ENCODE data around the gene GBA3. TPM values are rescaled to one million over a fixed set of nuclear protein-coding genes. Genes with fewer than 3 reads are reported as not detected.

GBA3 gene
- total and polyA plus RNA-seq, 2 of the 8 experiments (the other 6 are each of a cell fraction or from before 2014, with no cell fraction given): not detected

GRCh38 chr4:22803512-22803911 lies 110.8 kb downstream of the GBA3 start (continued):
- TF ChIP-seq, protein P1, sequence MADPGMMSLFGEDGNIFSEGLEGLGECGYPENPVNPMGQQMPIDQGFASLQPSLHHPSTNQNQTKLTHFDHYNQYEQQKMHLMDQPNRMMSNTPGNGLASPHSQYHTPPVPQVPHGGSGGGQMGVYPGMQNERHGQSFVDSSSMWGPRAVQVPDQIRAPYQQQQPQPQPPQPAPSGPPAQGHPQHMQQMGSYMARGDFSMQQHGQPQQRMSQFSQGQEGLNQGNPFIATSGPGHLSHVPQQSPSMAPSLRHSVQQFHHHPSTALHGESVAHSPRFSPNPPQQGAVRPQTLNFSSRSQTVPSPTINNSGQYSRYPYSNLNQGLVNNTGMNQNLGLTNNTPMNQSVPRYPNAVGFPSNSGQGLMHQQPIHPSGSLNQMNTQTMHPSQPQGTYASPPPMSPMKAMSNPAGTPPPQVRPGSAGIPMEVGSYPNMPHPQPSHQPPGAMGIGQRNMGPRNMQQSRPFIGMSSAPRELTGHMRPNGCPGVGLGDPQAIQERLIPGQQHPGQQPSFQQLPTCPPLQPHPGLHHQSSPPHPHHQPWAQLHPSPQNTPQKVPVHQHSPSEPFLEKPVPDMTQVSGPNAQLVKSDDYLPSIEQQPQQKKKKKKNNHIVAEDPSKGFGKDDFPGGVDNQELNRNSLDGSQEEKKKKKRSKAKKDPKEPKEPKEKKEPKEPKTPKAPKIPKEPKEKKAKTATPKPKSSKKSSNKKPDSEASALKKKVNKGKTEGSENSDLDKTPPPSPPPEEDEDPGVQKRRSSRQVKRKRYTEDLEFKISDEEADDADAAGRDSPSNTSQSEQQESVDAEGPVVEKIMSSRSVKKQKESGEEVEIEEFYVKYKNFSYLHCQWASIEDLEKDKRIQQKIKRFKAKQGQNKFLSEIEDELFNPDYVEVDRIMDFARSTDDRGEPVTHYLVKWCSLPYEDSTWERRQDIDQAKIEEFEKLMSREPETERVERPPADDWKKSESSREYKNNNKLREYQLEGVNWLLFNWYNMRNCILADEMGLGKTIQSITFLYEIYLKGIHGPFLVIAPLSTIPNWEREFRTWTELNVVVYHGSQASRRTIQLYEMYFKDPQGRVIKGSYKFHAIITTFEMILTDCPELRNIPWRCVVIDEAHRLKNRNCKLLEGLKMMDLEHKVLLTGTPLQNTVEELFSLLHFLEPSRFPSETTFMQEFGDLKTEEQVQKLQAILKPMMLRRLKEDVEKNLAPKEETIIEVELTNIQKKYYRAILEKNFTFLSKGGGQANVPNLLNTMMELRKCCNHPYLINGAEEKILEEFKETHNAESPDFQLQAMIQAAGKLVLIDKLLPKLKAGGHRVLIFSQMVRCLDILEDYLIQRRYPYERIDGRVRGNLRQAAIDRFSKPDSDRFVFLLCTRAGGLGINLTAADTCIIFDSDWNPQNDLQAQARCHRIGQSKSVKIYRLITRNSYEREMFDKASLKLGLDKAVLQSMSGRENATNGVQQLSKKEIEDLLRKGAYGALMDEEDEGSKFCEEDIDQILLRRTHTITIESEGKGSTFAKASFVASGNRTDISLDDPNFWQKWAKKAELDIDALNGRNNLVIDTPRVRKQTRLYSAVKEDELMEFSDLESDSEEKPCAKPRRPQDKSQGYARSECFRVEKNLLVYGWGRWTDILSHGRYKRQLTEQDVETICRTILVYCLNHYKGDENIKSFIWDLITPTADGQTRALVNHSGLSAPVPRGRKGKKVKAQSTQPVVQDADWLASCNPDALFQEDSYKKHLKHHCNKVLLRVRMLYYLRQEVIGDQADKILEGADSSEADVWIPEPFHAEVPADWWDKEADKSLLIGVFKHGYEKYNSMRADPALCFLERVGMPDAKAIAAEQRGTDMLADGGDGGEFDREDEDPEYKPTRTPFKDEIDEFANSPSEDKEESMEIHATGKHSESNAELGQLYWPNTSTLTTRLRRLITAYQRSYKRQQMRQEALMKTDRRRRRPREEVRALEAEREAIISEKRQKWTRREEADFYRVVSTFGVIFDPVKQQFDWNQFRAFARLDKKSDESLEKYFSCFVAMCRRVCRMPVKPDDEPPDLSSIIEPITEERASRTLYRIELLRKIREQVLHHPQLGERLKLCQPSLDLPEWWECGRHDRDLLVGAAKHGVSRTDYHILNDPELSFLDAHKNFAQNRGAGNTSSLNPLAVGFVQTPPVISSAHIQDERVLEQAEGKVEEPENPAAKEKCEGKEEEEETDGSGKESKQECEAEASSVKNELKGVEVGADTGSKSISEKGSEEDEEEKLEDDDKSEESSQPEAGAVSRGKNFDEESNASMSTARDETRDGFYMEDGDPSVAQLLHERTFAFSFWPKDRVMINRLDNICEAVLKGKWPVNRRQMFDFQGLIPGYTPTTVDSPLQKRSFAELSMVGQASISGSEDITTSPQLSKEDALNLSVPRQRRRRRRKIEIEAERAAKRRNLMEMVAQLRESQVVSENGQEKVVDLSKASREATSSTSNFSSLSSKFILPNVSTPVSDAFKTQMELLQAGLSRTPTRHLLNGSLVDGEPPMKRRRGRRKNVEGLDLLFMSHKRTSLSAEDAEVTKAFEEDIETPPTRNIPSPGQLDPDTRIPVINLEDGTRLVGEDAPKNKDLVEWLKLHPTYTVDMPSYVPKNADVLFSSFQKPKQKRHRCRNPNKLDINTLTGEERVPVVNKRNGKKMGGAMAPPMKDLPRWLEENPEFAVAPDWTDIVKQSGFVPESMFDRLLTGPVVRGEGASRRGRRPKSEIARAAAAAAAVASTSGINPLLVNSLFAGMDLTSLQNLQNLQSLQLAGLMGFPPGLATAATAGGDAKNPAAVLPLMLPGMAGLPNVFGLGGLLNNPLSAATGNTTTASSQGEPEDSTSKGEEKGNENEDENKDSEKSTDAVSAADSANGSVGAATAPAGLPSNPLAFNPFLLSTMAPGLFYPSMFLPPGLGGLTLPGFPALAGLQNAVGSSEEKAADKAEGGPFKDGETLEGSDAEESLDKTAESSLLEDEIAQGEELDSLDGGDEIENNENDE (IDR thresholded peaks at IDR 0.05; ENCODE audit: insufficient replicate concordance, low read length): no peak
- TF ChIP-seq PHF8 (conservative IDR thresholded peaks at IDR 0.05; ENCODE audit: low read depth, low read length): no peak
- TF ChIP-seq FOSL1 (IDR thresholded peaks at IDR 0.05; ENCODE audit: insufficient read depth, low read depth, low read length): no peak
- no peak for TF ChIP-seq KDM5A (IDR thresholded peaks at IDR 0.05; ENCODE audit: low read length)
- no peak for TF ChIP-seq POLR2A (IDR thresholded peaks at IDR 0.05; ENCODE audit: control extremely low read depth in 1 of 2, low read depth in 2 of 2, low read length in 2 of 2)
- TF ChIP-seq TEAD4 (IDR thresholded peaks at IDR 0.05; ENCODE audit: low read depth, low read length): no peak
- no peak for TF ChIP-seq NANOG (IDR thresholded peaks at IDR 0.05; ENCODE audit: insufficient read depth, low read depth, low read length, poor library complexity, severe bottlenecking)
- no peak for TF ChIP-seq BCL11A (IDR thresholded peaks at IDR 0.05; ENCODE audit: low read depth in 2 of 2, low read length in 2 of 2)
- TF ChIP-seq KDM1A (IDR thresholded peaks at IDR 0.05; ENCODE audit: borderline replicate concordance, low read length): no peak
- TF ChIP-seq, protein P2, sequence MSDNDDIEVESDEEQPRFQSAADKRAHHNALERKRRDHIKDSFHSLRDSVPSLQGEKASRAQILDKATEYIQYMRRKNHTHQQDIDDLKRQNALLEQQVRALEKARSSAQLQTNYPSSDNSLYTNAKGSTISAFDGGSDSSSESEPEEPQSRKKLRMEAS (IDR thresholded peaks at IDR 0.05): no peak
- TF ChIP-seq SAP30 (IDR thresholded peaks at IDR 0.05; ENCODE audit: insufficient read depth, insufficient replicate concordance, low read length): no peak
